Measurements from ENCODE around the gene ALDH16A1.

The ALDH16A1 gene

GRCh38 chr19:49441210-49441959 lies 11.6 kb upstream of the ALDH16A1 start, which contains the start of gene SLC17A7:
Gene SLC17A7, minus strand, starts transcription at chr19:49441527. Its CDS starts 148 bp downstream, at chr19:49441379.
- TF ChIP-seq GATA3 (IDR thresholded peaks at IDR 0.05; ENCODE audit: low read depth, low read length) (no peak), GATA2 (IDR thresholded peaks at IDR 0.05; ENCODE audit: low read depth, low read length) (no peak)

DNA sequence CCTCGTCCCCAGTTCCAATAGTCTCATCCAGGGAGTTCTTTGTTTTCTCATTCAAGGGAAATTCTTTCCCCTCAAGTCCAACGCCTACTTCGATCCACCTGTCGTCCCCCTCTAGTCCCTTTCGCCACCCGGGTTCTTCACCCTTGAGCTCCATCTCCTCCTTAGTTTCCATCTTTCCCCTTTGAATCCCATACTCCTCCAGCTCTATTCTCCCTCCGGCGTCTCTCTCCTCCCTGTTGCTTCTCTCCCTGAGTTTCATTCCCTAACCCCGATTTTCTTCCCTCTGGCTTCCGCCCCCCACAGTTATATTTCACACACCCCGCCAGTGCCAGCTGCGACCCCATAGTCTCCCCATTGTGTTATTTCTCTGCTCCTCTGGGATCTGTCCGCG lies 11.1 kb upstream of the ALDH16A1 start:
- no peak for TF ChIP-seq GATA3 (IDR thresholded peaks at IDR 0.05; ENCODE audit: low read depth, low read length)
- no peak for TF ChIP-seq GATA2 (IDR thresholded peaks at IDR 0.05; ENCODE audit: low read depth, low read length)

GRCh38 chr19:49442354-49442753 lies 10.7 kb upstream of the ALDH16A1 start:
- TF ChIP-seq GATA3 (IDR thresholded peaks at IDR 0.05; ENCODE audit: low read depth, low read length) = no peak
- TF ChIP-seq GATA2 (IDR thresholded peaks at IDR 0.05; ENCODE audit: low read depth, low read length) = no peak

DNA sequence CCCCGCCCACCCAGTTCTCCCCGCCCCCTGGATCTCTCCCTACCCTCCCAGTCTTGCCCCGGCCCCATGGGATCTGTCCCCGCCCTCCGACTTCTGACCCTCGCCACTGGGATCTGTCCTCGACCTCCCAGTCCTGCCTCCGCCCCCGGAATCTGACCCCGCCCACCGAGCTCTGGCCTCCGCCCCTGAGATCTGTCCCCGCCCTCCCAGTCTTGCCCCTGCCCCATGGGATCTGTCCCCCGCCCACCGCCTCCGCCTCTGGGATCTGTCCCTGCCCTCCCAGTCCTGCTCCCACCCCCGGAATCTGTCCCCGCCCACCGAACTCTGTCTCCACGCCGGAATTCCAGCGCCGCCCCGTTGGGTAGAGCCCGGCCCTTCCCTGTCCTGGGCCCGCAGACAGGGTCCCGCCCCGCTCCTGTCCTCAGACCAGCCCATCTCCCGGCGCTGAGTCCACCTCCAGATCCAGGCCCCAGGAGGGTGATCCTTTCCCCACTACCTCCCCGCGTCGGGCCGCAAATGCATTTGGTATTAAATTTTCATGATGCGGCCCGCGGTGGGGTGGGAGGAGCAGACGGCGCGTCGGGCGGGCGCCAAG lies 10.2 kb upstream of the ALDH16A1 start:
- TF ChIP-seq GATA3 (IDR thresholded peaks at IDR 0.05; ENCODE audit: low read depth, low read length) (no peak), GATA2 (IDR thresholded peaks at IDR 0.05; ENCODE audit: low read depth, low read length) (no peak)

DNA sequence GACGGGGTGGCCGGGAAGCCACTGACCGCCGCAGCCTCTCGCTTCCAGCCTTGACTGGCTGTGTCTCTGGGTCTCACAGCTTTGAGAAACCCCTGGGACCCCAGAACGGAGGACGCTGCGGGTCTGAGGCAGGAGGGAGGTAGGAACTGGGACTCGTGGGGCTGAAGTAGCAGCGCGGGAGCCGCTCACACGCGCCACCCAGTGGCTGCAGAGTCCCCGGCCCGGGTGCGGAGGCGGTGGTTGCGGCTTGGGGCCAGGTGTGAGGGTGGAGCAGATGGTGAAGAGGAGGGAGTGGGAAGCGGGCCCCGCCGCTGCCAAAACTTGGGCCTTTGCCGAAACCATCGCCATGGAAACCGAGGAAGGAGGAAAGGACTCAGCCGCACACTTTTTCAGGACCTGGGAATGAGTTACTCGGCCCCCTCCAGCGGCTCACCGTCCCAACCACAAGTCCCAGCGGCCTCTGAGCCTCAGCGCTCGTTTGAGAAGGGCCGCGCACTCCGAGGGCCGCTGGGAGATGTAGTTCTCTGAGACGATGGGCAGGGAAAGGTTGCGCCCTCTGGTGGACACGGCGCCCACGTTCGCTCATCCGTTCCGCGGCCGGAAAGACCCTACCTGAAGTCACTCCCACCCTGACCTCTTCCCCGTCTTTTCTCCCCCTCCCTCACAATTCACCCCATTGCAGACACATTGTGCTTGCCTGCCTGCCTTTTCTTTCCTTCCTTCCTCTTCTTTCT lies 9.5 kb upstream of the ALDH16A1 start:
- TF ChIP-seq GATA2 (IDR thresholded peaks at IDR 0.05; ENCODE audit: low read depth, low read length) (no peak), GATA3 (IDR thresholded peaks at IDR 0.05; ENCODE audit: low read depth, low read length) (no peak)

- TF ChIP-seq GATA3 (IDR thresholded peaks at IDR 0.05; ENCODE audit: low read depth, low read length) (no peak), GATA2 (IDR thresholded peaks at IDR 0.05; ENCODE audit: low read depth, low read length) (no peak)
Observed at GRCh38 chr19:49445997-49446396, 7.0 kb upstream of the ALDH16A1 start.

- no peak for TF ChIP-seq GATA3 (IDR thresholded peaks at IDR 0.05; ENCODE audit: low read depth, low read length)
- no peak for TF ChIP-seq GATA2 (IDR thresholded peaks at IDR 0.05; ENCODE audit: low read depth, low read length)
Observed at GRCh38 chr19:49447485-49448431, 5.3 kb upstream of the ALDH16A1 start.

DNA sequence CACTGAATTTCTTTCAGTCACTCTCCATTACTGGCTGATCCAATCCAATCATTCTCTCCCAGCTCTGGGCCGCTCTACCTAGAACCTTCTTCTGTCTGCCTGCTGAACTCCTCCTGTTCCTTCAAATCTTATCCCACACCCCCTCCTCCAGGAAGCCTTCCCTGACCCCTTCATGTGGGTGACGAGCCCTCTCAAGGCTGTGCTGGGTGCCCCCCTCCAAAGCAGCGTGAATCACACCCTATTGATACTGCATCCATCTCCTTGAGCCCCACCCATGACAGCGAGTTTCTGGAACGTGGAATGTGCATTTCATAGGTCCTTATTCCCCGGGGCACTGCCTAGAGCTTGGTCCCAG lies 4.6 kb upstream of the ALDH16A1 start:
- TF ChIP-seq GATA3 (IDR thresholded peaks at IDR 0.05; ENCODE audit: low read depth, low read length) = no peak
- no peak for TF ChIP-seq GATA2 (IDR thresholded peaks at IDR 0.05; ENCODE audit: low read depth, low read length)

DNA sequence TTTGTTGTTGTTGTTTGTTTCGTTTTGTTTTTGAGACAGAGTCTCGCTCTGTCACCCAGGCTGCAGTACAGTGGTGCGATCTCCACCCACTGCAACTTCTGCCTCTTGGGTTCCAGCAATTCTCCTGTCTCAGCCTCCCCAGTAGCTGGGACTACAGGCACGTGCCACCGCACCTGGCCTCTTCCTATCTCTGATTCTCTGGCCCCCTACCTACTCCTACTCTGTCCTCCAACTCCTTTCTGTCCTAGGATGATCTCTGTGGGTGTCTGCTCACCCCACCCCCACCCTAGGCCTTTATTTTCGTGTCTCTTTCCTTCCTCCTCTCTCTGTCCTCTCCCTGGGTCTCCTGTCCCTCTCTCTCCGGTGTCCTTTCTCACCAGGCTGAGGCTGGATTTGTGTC lies 2.6 kb upstream of the ALDH16A1 start:
- TF ChIP-seq GATA2 (IDR thresholded peaks at IDR 0.05; ENCODE audit: low read depth, low read length) (no peak), GATA3 (IDR thresholded peaks at IDR 0.05; ENCODE audit: low read depth, low read length) (no peak)

- TF ChIP-seq GATA3 (IDR thresholded peaks at IDR 0.05; ENCODE audit: low read depth, low read length) (no peak), GATA2 (IDR thresholded peaks at IDR 0.05; ENCODE audit: low read depth, low read length) (peak; percentile 48)
Observed at GRCh38 chr19:49451430-49452181, 1.4 kb upstream of the ALDH16A1 start, which contains the start of gene PIH1D1. Gene PIH1D1, minus strand, starts transcription at chr19:49451814. Its CDS starts 240 bp downstream, at chr19:49451574.

DNA sequence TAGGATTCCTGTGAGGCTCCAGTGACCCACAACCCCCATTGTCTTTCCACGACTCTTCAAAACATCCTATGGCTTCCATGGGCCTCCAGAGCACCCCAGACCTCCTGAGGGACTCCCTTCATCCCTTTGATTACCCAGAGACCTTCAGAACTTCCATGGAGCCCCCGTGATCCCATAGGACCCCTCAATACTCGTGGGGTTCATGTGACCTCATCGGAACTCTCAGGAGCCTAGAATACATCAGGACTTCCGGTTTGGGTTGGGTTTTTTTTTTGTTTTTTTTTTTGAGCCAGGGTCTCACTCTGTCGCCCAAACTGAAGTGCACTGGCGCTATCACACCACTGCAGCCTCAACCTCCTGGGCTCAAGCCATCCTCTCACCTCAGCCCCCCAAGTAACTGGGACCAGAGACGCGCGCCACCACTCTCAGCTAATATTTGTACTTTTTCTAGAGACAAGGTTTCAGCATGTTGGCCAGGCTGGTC lies 774 bp downstream of the ALDH16A1 start:
- TF ChIP-seq GATA3 (IDR thresholded peaks at IDR 0.05; ENCODE audit: low read depth, low read length) (no peak), GATA2 (IDR thresholded peaks at IDR 0.05; ENCODE audit: low read depth, low read length) (no peak)

DNA sequence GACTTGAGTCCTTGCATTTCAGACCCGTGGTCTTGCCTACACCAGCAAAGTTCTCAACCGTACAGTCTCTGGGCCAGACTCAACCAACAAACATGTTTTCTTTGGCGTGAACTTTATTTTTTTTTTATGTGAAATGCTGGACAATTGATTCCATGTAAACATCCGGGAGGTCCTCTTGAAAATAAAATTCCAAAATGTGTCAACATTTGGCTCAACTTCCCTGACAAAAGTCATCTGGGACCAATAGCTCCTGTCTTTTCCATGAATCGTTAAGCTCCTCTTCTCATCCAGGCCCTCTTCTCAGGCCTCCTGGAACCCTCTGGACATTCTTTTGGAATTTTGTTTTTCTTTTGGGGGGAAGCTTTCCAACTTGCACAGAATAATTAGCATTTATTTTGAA lies 2.7 kb downstream of the ALDH16A1 start:
- TF ChIP-seq GATA3 (IDR thresholded peaks at IDR 0.05; ENCODE audit: low read depth, low read length) (no peak), GATA2 (IDR thresholded peaks at IDR 0.05; ENCODE audit: low read depth, low read length) (no peak)

DNA sequence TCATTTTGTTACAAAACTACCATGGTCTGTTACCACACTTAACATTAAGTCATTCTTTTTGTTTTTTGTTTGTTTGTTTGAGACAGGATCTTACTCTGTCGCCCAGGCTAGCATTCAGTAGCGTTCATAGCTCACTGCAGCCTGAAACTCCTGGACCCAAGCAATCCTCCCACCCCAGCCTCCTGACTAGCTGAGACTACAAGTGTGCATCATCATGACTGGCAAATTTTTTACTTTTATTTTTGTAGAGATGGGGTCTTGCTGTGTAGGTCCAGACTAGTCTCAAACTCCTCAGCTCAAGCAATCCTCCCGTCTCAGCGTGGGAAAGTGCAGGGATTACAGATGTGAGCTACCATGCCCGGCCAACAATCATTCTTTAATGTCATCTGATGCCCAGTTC lies 3.3 kb downstream of the ALDH16A1 start:
- TF ChIP-seq GATA3 (IDR thresholded peaks at IDR 0.05; ENCODE audit: low read depth, low read length) (no peak), GATA2 (IDR thresholded peaks at IDR 0.05; ENCODE audit: low read depth, low read length) (no peak)

Measured in SH-SY5Y (cell line).